GM21526 (cell line): ENCODE measurements around the gene PLD5.
"Not testable (repeated sequence)": the region's sequence is repeated elsewhere in the genome, so short reads cannot be mapped to it uniquely, and the experiment has no call there.

ENCODE experiments used
- ATAC-seq: cut with Tn5 transposase; IDR thresholded peaks from one replicate; pipeline ENCODE4 v1.9.1; 2021; ENCODE audit warnings: moderate library complexity; ENCODE audit not compliant: unreplicated experiment, low FRiP score

Gene PLD5

DNA sequence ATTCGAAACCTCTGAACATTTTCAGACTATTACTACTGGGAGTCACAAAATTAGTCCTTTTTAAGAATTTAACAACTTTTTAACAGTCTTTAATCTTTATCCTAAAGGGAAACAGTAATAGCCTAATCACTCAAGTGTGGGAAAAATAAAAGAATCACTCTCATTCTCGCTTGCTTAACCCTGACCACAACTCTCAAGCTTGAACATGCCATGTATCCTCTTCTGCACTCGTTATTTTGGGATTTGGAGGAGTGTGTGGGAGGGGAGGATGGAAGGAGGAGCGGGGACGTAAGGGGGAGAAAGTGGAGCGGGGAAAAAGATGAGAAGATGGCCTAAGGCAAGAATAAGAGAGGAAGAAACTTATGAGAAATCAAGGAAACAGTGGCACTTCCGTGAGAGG is 215.8 kb downstream of the PLD5 start:
- not testable (repeated sequence) for ATAC-seq

DNA sequence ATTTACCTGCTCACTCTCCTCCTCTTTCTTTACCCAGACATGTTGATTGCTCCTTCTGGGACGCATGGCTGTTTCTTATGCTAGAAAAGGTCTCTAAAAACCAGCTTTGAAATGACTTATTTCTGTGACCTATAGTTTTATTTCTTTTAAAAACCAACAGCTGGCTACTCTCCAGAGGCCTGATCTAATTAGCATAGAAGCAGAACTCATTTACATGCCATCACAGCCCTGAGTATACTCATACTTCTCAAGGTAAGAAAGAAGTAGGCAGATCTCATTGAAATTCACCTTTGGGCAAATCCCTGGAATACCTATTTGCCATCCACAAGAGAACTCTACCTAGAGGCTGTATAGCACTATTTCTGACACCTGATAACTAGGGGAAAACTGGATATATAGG is 230.7 kb downstream of the PLD5 start:
- ATAC-seq: not testable (repeated sequence)

GRCh38 chr1:242288067-242288466 is 236.4 kb downstream of the PLD5 start:
- not testable (repeated sequence) for ATAC-seq

DNA sequence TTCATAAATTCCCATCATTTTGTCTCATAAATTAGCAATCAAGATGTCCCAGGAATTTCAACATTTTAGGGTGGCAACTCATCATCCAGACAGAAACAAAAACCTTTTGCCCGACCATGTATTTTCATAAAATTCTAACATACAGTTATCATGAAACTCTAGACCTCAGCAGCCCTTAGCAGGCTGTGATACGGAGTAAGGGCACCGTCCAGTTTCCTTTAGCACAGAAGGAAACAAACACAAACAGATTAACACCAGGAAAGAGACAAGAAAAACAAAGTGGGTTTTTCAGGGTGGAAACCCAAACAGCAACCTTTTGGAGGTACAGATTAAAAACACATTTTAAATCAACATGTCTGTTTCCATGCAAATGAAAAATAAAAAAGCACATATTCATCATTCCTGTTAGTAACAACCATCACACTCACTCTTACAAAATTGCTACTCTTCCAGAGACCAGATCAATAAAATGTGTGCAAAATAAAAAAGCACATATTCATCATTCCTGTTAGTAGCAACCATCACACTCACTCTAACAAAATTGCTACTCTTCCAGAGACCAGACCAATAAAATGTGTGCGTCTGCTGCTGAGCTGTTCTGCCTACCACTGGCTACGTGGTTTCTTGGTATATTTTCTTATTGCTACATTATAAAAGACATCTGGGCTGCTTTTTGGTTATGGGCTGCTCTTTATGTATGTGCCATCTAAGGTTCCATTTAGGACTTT is 241.6 kb downstream of the PLD5 start:
- not testable (repeated sequence) for ATAC-seq

GRCh38 chr1:242278406-242278805 is 246.1 kb downstream of the PLD5 start:
- ATAC-seq: not testable (repeated sequence)

- ATAC-seq: not testable (repeated sequence)
Observed at GRCh38 chr1:242276769-242277168, 247.7 kb downstream of the PLD5 start.

- not testable (repeated sequence) for ATAC-seq
Observed at GRCh38 chr1:242267004-242267403, 257.5 kb downstream of the PLD5 start.

DNA sequence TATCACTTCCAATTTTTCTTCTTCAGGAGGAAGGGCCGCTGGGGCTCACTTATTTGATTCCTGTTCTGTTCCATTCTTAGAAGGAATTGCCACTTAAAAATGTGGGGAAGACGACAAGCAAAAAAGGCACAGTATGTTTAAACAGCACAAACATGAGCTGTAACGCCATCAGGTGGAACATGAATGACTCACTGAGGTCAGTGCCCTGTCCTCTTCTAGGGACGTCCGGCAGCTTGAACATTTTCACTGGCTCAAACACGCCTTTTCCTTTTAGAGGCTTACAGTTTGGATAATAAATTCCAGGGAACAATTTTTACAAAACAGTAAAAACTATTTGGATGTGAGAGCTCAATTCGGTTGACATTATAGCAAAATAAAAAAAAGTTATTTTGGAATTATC is 260.1 kb downstream of the PLD5 start:
- not testable (repeated sequence) for ATAC-seq

DNA sequence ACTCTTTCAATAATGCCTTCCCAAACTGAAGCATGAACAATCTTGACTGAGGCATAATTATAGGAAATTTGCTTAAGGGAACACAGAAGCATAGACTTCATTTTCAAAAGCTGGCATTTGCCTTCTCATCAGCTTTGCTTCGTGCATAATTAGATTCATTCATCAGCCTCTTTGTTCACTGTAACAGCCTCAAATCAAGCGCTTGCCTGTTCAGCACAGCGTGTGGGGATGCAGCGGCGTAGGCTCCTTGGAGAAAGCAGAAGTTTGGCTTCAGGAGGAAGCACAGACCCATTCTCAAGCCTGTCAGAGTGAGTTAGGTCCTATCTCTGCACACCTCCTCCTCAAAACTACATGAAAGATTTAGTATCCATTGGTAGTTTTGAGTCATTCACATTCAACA is 279.2 kb downstream of the PLD5 start:
- ATAC-seq: no peak

- ATAC-seq: peak; percentile 97
Observed at GRCh38 chr1:242243472-242243871, 281.0 kb downstream of the PLD5 start.

DNA sequence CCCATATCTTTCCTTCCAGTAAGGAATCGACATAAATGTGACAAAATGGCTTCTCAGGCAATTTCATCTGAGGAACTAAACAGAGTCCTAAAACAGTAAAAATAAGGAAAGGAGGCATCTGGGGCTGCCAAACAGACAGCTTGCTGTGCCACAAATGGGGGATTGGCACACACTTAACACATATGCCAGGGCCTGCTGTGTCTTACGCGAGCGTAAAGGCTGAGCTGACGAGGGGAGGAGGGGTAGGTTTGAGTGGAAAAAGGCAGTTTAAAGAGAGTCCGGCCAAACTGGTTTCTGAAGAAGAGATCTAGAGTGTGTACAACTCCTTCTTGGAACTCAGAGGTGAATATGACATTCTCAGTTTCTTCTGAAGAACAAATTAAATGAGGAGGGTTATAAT is 281.5 kb downstream of the PLD5 start:
- peak; percentile 8 for ATAC-seq

DNA sequence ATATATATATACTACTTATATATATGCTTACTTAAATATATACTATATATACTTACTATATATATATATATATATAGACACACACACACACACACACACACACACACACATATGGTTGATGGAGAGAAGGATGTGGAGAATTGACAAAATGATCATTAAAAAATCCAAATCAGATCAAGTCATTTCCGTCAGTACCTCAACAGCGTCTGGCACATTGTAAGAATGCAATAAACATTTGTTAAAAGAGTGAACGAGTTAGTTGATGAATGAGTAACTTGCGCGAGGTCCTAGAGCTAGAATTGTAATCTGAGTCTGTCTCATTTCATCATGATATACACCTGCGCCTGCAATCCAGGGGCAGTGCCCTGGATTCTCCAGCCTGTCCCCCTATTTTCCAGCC is 282.6 kb downstream of the PLD5 start:
- ATAC-seq: no peak

DNA sequence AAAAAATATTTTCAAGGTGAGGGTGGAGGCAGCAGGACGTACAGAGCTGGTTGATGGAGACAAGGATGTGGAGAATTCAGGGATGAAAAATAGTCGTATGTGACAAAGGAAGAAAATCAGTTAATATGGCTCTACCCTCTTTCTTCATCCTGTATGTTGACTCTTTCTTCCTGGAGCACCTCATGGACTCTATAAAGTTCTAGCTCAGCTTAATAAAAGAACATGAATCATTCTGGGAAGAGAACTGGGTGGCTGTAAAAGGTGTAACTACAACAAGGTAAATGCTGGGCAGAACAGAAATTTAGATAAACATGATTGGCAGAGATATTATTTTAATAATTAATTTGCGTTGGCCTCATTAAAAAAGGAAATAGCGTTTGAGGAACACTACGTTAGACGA is 283.8 kb downstream of the PLD5 start:
- no peak for ATAC-seq

DNA sequence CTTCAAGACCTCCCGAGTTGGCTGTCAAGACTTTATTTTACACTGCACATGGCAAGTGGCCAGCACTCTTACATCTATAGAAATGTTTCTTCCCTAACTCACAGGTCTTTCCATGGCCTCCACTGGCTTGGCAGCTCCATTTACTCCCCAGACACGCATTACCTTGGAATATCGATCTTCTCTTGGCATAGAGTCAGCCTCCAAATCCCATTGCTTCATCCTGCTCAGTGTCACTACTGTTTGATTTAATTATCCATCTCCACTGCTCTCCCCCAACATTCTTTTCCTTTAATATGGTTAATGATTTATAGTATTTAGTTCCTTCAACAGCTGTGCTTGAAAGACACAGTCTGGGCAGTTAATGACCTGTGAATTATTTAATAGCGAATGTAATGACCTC is 284.4 kb downstream of the PLD5 start:
- ATAC-seq: no peak

- no peak for ATAC-seq
Observed at GRCh38 chr1:242239398-242239797, 285.1 kb downstream of the PLD5 start.

DNA sequence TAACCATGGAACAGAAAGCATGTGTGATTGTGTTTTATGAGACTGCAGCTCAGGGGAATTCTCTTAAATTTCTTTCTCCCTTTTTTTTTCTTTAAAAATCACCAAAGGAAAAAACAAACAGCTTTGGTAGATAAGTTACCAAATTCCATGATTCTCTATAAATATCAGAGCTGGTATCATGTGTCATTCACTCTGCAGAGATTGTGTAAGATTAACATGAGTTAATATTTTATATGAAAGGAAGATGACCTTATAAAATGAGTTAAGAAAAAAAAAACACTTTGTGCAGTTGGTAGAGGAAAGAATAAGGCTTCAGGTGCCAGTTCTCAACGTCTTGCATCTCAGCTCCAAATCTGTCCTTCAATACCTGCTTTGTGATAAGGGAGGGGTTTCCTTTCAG is 287.4 kb downstream of the PLD5 start:
- no peak for ATAC-seq

DNA sequence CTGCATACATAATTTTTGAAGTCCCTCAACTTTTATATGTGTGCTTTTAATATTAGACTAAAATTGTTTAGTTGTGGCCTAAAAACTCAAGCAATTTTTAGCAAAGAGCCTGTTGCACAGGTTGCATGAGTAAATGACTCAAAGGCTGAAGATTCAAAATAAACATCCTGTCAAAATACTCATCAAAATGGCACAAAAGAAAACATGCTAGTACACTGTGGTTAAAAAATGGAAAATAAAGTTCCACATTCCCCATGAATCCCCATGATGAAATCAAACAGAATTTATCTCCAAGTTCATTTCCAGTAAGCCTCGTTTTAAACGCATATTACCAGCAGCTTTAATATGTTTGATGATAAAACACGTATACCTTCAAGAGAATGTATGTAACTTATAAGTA is 295.5 kb downstream of the PLD5 start:
- ATAC-seq: no peak

GRCh38 chr1:242225767-242226573 is 298.5 kb downstream of the PLD5 start:
- ATAC-seq: peak; percentile 77

DNA sequence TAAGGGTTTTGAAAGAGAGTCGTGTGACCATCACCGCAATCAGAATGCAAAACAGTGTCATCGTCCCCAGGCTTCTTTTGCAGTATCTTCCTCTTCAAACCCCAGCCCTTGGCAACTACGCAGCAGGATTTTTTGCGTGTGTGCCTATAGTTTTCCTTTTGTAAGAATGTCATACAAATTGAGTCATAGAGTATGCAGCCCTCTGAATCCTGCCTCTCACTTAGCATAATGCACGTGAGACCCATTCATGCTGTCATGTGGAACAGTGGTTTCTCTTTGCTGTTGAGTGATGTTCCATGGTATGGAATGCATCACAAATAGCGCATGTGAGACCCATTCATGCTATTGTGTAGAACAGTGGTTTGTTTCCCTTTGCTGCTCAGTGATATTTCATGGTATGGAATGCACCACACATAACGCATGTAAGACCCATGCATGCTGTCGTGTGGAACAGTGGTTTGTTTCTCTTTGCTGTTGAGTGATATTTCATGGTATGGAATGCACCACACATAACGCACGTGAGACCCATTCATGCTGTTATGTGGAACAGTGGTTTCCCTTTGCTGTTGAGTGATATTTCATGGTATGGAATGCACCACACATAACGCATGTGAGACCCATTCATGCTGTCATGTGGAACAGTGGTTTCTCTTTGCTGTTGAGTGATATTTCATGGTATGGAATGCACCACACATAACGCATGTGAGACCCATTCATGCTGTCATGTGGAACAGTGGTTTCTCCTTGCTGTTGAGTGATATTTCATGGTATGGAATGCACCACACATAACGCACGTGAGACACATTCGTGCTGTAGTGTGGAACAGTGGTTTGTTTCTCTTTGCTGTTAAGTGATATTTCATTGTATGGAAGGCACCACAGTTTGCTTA is 299.4 kb downstream of the PLD5 start:
- ATAC-seq: not testable (repeated sequence)

DNA sequence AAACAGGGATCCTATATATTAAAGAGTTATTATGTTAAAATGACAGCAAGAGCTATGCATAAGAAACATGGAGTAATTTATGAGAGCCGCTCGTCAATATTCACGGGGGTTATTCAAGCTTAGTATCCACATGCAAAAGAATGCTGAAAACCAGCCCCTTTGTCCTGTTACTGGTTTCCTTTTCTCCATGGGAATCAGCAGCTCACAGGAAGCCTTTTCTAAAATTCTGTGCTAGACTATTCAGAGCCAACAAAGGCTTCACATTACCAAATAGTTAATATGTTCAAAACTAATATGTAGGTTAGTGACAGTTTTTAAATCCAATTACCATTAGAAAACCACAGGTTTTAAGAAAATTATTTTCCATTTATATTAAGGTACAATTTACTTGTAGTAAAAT is 300.0 kb downstream of the PLD5 start:
- no peak for ATAC-seq

DNA sequence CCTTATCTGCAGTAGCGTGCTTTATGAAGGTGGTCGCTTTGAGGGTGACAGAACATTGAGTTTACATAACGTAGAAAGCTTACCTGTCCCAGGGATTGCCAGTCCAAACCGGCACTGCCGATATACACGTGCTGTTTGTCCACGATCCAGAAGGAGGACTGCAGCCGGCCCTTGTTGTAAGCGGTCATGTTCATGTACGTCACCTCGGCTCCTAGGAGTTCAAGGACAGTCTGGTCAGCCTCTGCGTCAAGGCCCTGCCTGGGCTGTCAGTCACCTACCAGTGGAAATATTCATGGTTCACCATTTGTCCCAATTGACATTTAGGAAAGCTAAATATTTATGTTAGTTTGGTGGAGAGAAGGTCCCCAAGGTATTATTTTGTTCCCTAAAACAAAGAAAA is 304.6 kb downstream of the PLD5 start:
- ATAC-seq: no peak
